HepG2 (cell line): ENCODE measurements around the gene BCL7A. TPM values are rescaled to one million over a fixed set of nuclear protein-coding genes. Genes with fewer than 3 reads are reported as not detected.
A peak's percentile ranks its signal among the peaks of the same experiment; 100 is the strongest.

ENCODE experiments used
- HNRNPUL1 ChIP-seq: fragments of 200-400 bp; formaldehyde crosslinking; IDR thresholded peaks from 2 replicates; pipeline ENCODE4 v1.6.1; 2017; ENCODE audit warnings: low read depth, mild to moderate bottlenecking, low read length, moderate library complexity
- LBX2 ChIP-seq: sonication (generic); formaldehyde crosslinking; IDR thresholded peaks from 2 replicates; pipeline ENCODE4 v1.5.0; 2020; ENCODE audit warnings: missing genetic modification reagents, mild to moderate bottlenecking, borderline replicate concordance
- MYNN ChIP-seq: sonication (generic); formaldehyde crosslinking; IDR thresholded peaks from 2 replicates; pipeline ENCODE4 v1.4.0; 2020; ENCODE audit warnings: mild to moderate bottlenecking, low read depth, missing genetic modification reagents
- NCOA2 ChIP-seq: sonication (generic); formaldehyde crosslinking; IDR thresholded peaks from 2 replicates; pipeline ENCODE4 v1.8.0; 2022; ENCODE audit warnings: inconsistent platforms
- POLR2AphosphoS5 ChIP-seq: IDR thresholded peaks from 2 replicates; pipeline ENCODE4 v1.6.1; 2012; ENCODE audit warnings: low read depth, low read length
- RBAK ChIP-seq: sonication (generic); formaldehyde crosslinking; IDR thresholded peaks from 2 replicates; pipeline ENCODE4 v1.5.1; 2020; ENCODE audit warnings: mild to moderate bottlenecking, missing genetic modification reagents
- RFX3 ChIP-seq: IDR thresholded peaks from 2 replicates; pipeline ENCODE4 v1.6.1; 2016; ENCODE audit warnings: missing biosample characterization, missing genetic modification reagents
- SOX5 ChIP-seq: IDR thresholded peaks from 2 replicates; pipeline ENCODE4 v1.6.1; 2016; ENCODE audit warnings: borderline replicate concordance
- TAF1 ChIP-seq: sonication (generic); formaldehyde crosslinking; IDR thresholded peaks from 2 replicates; pipeline ENCODE4 v1.4.0; 2020; ENCODE audit warnings: missing genetic modification reagents
- ZFP37 ChIP-seq: sonication (generic); formaldehyde crosslinking; IDR thresholded peaks from 2 replicates; pipeline ENCODE4 v1.4.0; 2020; ENCODE audit warnings: missing genetic modification reagents, borderline replicate concordance
- ZNF224 ChIP-seq: sonication (generic); formaldehyde crosslinking; IDR thresholded peaks from 2 replicates; pipeline ENCODE4 v1.5.0; 2020; ENCODE audit warnings: mild to moderate bottlenecking, missing genetic modification reagents
- ZNF556 ChIP-seq: sonication (generic); formaldehyde crosslinking; IDR thresholded peaks from 2 replicates; pipeline ENCODE4 v1.4.0; 2020; ENCODE audit warnings: mild to moderate bottlenecking, missing genetic modification reagents, borderline replicate concordance
- ZNF570 ChIP-seq: sonication (generic); formaldehyde crosslinking; IDR thresholded peaks from 2 replicates; pipeline ENCODE4 v1.4.0; 2020; ENCODE audit warnings: mild to moderate bottlenecking, missing genetic modification reagents, borderline replicate concordance
- ZNF572 ChIP-seq: sonication (generic); formaldehyde crosslinking; IDR thresholded peaks from 2 replicates; pipeline ENCODE4 v1.5.1; 2020; ENCODE audit warnings: mild to moderate bottlenecking, missing genetic modification reagents
- polyA plus RNA-seq, 8 experiments: library from polyadenylated mRNA; depleted of rRNA in 3 of 8; stranded (reverse) in 7 of 8; unstranded in 1 of 8; fragments of >200 nt; fragmentation: Illumina TruSeq in 4 of 8; extraction: Trizol in 4 of 8; gene quantifications; 2 replicates each; pipeline versions ENCODE4 v1.2.1 to v1.2.3, GENCODE V29; 2011 to 2016; ENCODE audit warnings: low read depth in 4 of 8, missing spikeins in 1 of 8, mixed read lengths in 1 of 8; ENCODE audit not compliant: insufficient read depth in 1 of 8
- total RNA-seq, 5 experiments: library from RNA; depleted of rRNA; stranded (reverse); fragments of >200 nt; fragmentation: Illumina TruSeq; extraction: Trizol; gene quantifications; 2 replicates each; pipeline ENCODE4 v1.2.3, GENCODE V29; 2016; ENCODE audit warnings: low read depth in 1 of 5
- TF ChIP-seq, protein P1 (sequence below): sonication (generic); formaldehyde crosslinking; IDR thresholded peaks from 2 replicates; pipeline ENCODE4 v1.4.0; 2020; ENCODE audit warnings: missing genetic modification reagents
- TF ChIP-seq, protein P2 (sequence below): sonication (generic); formaldehyde crosslinking; IDR thresholded peaks from 2 replicates; pipeline ENCODE4 v1.4.0; 2020; ENCODE audit warnings: missing genetic modification reagents, borderline replicate concordance
- TF ChIP-seq, protein P3 (sequence below): sonication (generic); formaldehyde crosslinking; IDR thresholded peaks from 2 replicates; pipeline ENCODE4 v1.4.0; 2020; ENCODE audit warnings: missing genetic modification reagents

The BCL7A gene
- total and polyA plus RNA-seq, 2 of the 13 experiments (the other 11 are each of a cell fraction or from before 2014, with no cell fraction given) = 4.1 to 6.2 TPM

- TF ChIP-seq, protein P1, sequence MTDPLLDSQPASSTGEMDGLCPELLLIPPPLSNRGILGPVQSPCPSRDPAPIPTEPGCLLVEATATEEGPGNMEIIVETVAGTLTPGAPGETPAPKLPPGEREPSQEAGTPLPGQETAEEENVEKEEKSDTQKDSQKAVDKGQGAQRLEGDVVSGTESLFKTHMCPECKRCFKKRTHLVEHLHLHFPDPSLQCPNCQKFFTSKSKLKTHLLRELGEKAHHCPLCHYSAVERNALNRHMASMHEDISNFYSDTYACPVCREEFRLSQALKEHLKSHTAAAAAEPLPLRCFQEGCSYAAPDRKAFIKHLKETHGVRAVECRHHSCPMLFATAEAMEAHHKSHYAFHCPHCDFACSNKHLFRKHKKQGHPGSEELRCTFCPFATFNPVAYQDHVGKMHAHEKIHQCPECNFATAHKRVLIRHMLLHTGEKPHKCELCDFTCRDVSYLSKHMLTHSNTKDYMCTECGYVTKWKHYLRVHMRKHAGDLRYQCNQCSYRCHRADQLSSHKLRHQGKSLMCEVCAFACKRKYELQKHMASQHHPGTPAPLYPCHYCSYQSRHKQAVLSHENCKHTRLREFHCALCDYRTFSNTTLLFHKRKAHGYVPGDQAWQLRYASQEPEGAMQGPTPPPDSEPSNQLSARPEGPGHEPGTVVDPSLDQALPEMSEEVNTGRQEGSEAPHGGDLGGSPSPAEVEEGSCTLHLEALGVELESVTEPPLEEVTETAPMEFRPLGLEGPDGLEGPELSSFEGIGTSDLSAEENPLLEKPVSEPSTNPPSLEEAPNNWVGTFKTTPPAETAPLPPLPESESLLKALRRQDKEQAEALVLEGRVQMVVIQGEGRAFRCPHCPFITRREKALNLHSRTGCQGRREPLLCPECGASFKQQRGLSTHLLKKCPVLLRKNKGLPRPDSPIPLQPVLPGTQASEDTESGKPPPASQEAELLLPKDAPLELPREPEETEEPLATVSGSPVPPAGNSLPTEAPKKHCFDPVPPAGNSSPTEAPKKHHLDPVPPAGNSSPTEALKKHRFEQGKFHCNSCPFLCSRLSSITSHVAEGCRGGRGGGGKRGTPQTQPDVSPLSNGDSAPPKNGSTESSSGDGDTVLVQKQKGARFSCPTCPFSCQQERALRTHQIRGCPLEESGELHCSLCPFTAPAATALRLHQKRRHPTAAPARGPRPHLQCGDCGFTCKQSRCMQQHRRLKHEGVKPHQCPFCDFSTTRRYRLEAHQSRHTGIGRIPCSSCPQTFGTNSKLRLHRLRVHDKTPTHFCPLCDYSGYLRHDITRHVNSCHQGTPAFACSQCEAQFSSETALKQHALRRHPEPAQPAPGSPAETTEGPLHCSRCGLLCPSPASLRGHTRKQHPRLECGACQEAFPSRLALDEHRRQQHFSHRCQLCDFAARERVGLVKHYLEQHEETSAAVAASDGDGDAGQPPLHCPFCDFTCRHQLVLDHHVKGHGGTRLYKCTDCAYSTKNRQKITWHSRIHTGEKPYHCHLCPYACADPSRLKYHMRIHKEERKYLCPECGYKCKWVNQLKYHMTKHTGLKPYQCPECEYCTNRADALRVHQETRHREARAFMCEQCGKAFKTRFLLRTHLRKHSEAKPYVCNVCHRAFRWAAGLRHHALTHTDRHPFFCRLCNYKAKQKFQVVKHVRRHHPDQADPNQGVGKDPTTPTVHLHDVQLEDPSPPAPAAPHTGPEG (CRISPR knock-in tag) = peak; percentile 38; the same call in 1 of the 2 replicates
- TF ChIP-seq RBAK (CRISPR knock-in tag) (no peak), LBX2 (CRISPR knock-in tag) (no peak), POLR2AphosphoS5 (peak; percentile 39; the same call in 1 of the 2 replicates), TAF1 (CRISPR knock-in tag) (no peak), ZFP37 (CRISPR knock-in tag) (no peak), SOX5 (CRISPR knock-in tag) (peak; percentile 36; the same call in 1 of the 2 replicates), HNRNPUL1 (0 out of 2 replicates have a peak, but pooled peaks have one; percentile 39), RFX3 (CRISPR knock-in tag) (0 out of 2 replicates have a peak, but pooled peaks have one; percentile 37), MYNN (CRISPR knock-in tag) (no peak), NCOA2 (CRISPR knock-in tag) (no peak), ZNF556 (no peak), ZNF572 (no peak), ZNF570 (no peak), ZNF224 (CRISPR knock-in tag) (no peak)
- TF ChIP-seq, protein P2, sequence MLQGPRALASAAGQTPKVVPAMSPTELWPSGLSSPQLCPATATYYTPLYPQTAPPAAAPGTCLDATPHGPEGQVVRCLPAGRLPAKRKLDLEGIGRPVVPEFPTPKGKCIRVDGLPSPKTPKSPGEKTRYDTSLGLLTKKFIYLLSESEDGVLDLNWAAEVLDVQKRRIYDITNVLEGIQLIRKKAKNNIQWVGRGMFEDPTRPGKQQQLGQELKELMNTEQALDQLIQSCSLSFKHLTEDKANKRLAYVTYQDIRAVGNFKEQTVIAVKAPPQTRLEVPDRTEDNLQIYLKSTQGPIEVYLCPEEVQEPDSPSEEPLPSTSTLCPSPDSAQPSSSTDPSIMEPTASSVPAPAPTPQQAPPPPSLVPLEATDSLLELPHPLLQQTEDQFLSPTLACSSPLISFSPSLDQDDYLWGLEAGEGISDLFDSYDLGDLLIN (CRISPR knock-in tag) = no peak
- TF ChIP-seq, protein P3, sequence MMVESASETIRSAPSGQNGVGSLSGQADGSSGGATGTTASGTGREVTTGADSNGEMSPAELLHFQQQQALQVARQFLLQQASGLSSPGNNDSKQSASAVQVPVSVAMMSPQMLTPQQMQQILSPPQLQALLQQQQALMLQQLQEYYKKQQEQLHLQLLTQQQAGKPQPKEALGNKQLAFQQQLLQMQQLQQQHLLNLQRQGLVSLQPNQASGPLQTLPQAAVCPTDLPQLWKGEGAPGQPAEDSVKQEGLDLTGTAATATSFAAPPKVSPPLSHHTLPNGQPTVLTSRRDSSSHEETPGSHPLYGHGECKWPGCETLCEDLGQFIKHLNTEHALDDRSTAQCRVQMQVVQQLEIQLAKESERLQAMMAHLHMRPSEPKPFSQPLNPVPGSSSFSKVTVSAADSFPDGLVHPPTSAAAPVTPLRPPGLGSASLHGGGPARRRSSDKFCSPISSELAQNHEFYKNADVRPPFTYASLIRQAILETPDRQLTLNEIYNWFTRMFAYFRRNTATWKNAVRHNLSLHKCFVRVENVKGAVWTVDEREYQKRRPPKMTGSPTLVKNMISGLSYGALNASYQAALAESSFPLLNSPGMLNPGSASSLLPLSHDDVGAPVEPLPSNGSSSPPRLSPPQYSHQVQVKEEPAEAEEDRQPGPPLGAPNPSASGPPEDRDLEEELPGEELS (CRISPR knock-in tag) = no peak
Measured at GRCh38 chr12:122040579-122041386, 19.1 kb downstream of the BCL7A start (continued).
